Subcutaneous preadipocyte (primary cell): ENCODE results near the gene GGCX. TPM values are rescaled to one million over a fixed set of nuclear protein-coding genes. Genes with fewer than 3 reads are reported as not detected.

Source experiments
- small RNA-seq: library from RNA; depleted of rRNA; stranded (forward); fragments of <200 nt; gene quantifications from one replicate; pipeline ENCODE3, GENCODE V24; 2012
- total RNA-seq: library from RNA; depleted of rRNA; stranded (reverse); fragments of >200 nt; gene quantifications from 2 replicates; pipeline ENCODE4 v1.2.3, GENCODE V29; 2012

GGCX gene
- 24.6 and 38.5 TPM in 2 replicates for total RNA-seq

DNA sequence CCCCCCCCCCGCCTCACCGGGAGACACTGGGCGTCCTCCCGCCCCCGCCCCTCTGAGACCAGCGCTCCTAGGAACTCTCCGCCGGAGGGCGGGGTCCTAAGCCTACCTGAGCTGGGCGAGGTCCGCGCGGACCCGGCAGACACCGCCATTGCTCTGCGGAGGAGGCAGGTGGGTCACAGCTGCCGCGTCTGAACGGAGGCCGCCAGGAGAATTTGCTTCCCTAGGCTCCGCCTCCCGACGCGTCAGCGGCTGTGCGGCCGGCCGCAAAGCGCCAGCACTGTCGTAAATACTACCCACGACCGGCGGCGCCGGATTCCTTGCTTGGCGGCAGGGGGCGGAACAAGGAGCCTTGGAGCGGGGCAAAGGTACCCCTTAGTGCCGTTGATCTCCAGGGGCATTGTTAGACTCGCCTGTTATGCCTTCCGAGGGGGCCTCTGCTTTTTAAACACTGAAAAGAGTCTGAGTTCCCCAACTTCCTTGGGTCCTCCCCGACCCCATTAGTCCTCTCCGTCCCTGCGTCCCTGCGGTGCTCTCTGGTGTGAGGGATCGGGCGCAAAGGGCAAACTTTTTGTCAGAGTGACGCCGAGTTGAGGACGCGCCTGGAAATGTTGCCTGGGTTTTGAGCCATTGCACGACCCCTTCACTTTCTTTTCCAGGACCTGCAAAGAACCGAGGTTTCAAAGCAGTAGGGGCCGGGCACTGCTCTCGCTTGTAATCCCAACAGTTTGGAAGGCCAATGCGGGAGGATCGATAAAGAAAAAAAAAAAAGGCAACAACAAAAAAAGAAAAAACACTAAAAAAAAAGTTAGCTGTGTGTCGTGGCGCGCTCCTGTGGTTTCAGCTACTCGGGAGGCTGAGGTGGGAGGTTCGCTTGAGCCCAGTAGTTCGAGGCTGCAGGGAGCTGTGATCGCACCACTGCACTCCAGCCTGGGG lies at the start of gene GGCX:
Gene GGCX, minus strand, starts transcription at position 214 of the 933 bp plus-strand sequence. Its CDS starts 65 bp downstream, at position 149.

DNA sequence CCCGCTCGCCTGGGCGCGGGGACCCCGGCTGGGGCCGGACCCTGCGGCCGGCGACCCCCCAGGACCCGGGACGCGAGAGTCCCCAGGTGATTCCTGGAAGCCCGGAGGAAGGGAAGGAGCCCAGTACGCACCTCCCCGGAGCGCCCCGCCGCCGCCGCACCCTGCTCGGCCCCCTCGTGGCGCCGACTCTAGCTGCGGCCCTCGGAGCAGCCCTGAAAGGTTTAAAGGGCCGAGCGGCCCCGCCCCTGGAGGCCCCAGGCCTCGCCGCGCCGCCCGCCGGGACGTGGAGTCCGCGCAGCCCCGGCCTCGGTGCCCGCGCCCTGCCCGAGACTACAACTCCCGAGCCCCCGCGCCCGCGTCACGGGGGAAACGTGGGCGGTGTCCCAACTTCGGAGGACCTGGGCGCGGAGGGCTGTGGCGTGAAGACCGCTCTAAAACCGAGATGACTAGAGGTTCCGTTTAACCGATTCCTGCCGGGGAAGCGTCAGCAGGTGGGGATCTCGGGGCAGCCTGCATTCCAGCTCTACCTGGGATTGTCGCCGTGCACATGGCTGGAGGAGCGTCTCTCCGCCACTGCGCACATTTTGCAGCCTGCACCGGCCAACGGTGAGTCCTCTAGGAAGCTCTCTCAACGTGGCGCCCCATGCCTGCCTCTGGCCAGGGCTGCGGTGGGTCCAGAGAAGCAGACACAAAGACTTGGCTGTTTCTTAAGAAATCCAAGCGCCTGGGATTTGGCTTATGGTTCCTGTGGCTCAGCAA lies 41.4 kb upstream of the GGCX start, which contains the start of gene TMEM150A:
Gene TMEM150A, minus strand, starts transcription at position 223 of the 759 bp plus-strand sequence. CDS start 750 bp downstream, outside the sequence.

DNA sequence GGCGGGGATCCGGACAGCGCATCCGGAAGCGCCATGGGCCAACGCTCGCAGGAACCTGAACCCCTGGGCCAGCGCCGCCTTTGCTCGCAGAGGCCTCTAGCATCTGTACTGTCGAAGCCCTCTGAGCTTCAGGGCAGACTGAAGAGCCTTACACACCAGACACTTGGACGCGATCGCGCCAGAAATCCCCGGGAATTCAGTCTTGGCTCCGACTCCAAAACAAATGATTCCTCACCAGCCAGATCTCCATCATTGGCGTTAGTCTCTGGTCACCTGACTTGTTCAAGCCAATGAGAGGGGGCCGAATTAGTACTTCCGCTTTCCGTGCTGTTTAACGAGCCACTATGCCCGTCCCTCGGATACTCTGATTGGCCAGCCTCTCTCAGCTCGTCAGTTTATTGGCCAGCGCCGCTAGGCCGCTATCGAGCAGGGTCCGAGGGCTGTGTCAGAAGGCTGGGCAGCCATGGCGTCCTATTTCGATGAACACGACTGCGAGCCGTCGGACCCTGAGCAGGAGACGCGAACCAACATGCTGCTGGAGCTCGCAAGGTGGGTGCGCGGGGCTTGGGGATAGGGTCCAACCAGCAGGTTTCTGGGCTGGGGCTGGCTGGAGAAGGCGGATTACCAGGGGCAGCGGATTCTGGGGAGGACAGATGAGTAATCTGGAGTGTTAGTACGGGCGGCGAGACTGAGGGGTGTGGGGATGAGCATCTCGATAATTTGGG lies 34.2 kb upstream of the GGCX start, which contains the start of gene RNF181:
Gene RNF181, plus strand, starts transcription at position 445 of the 725 bp plus-strand sequence. Its CDS starts 19 bp downstream, at position 464.

DNA sequence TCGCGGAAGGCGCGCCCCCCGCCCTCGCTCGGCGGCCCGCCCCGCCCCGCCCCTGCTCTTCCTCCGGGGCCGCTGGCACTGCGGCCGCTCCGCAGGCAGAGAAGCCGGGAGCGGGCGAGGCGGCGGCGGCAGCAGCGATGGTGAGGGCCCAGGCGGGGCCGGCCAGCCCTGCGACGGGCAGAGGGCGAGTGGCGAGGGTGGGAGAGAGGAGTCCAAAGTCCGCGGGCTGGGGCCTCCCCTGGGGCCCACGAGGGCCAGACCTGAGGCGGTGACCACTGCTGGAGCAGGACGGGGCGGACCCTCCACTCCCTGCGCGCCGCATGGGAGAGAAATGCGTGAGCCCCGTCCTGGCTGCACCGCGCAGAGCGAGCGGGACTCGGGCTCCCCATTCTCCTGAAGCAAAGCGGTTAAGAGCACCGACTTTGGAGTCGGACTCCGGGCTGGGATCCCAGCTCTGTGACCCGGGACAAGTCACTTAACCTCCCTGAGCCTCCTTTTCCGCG lies 23.1 kb upstream of the GGCX start, which contains the start of gene VAMP5:
Gene VAMP5, plus strand, starts transcription at position 78 of the 503 bp plus-strand sequence. Its CDS starts 60 bp downstream, at position 138.

DNA sequence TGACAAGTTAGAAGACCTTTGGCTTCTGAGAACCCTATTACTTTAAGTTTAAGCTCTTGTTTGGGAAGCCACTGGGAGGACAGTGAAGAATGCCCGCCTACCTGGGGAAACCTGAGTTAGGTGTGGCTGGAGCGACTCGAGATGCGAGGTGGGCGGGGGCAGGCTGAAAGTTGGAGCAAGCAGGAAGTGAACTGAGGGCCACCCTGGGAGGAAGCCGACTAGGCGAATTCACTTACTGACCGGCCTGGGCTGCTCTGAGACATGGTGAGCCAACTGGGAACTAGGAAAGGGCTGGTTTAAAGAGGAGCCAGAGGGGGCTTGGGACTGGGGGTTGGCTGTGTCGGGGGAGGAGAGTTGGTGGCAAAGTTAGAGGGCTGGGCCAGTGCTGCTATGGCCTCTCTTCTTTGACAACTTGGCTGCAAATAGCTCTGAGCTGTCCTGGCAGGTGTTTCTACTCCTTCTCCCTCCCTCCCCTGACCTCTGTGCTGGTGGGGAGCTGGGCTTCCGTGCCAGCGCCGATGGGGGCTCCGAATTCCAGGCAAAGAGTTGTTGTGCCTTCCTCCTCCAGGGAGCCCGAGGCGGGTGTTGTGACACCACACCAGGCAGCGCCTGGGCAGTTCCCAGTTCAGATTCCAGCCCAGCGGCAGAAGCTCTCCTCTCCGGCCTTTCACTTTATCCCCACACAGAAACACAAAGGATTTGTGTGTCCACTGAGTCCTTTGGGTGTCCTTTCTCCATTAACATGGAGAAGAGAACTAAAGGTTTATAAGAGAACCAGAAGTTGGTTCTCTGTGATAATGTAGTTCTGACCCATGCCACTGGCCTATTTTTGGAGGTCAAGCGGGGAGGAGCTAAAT lies 16.3 kb upstream of the GGCX start, which contains the start of gene VAMP8:
Gene VAMP8, plus strand, starts transcription at position 201 of the 857 bp plus-strand sequence. Its CDS starts 61 bp downstream, at position 262.

DNA sequence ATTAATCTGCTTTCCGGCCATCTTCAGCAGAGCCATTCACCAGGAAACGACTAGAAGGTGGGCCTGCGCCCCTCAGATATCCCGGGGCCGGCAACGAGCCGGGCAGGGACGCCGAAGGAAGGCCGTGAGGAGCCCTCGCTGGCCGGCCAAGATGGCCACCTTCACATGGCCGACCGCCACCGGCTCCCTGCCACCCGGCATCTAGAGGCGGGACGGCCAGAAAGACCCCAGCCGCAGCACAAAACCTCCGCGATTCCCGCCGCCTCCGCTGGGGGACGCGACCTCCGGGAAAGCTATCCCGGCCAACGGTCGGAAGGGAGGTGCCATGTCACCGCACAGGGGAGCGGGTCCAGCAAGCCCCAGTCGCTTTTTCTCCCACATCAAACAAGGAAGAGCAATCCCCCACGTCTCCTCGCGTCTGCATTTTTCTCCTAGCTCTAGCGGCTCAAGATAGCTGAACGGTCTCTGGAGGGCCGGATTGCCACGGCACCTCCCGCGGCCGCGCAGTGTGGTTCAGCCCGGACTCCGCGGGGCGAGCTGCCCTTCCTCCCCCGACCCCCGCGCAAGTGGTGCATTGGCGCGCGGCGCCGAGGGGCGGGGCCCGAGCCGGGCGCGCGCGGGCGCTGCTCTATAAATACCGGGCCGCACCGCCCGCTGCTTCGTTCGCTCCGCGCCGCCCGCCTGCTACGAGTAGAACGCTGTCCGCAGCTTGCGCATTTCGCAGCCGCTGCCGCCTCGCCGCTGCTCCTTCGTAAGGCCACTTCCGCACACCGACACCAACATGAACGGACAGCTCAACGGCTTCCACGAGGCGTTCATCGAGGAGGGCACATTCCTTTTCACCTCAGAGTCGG lies 22.6 kb downstream of the GGCX start, which contains the start of gene MAT2A:
Gene MAT2A, plus strand, starts transcription at position 662 of the 854 bp plus-strand sequence. Its CDS starts 120 bp downstream, at position 782.

Small RNAs within 50 kb of the gene (small RNA-seq; reads per million reads assigned to genes)
- gene RN7SL126P = not detected

Other genes starting within 250 kb of the GGCX start
- gene TGOLN2, start 233.5 kb downstream of the GGCX start, total RNA-seq = 72.8 and 78.6 TPM in 2 replicates
- 41.5 and 45.5 TPM in 2 replicates for gene RETSAT, start 207.0 kb downstream of the GGCX start, total RNA-seq
- 12.5 and 15.6 TPM in 2 replicates for gene ELMOD3, start 206.7 kb downstream of the GGCX start, total RNA-seq
- 86.2 and 140 TPM in 2 replicates for gene CAPG, start 151.1 kb downstream of the GGCX start, total RNA-seq
- under 0.01 TPM in 1 of 2 replicates, not detected in the other for gene SH2D6, start 142.8 kb downstream of the GGCX start, total RNA-seq
- 127 and 158 TPM in 2 replicates for gene MAT2A, start 22.3 kb downstream of the GGCX start, total RNA-seq
- 0.59 TPM in 1 of 2 replicates, not detected in the other for gene VAMP8, start 16.1 kb upstream of the GGCX start, total RNA-seq
- gene VAMP5, start 22.9 kb upstream of the GGCX start, total RNA-seq = 16.2 and 25.0 TPM in 2 replicates
- gene RNF181, start 34.3 kb upstream of the GGCX start, total RNA-seq = 105 and 194 TPM in 2 replicates
- 8.6 and 9.6 TPM in 2 replicates for gene TMEM150A, start 41.2 kb upstream of the GGCX start, total RNA-seq
- gene C2orf68, start 50.6 kb upstream of the GGCX start, total RNA-seq = 10.7 and 17.2 TPM in 2 replicates
- gene USP39, start 54.7 kb upstream of the GGCX start, total RNA-seq = 39.7 and 46.7 TPM in 2 replicates
- not detected in 2 replicates for gene SFTPB, start 106.7 kb upstream of the GGCX start, total RNA-seq
- not detected in 2 replicates for gene GNLY, start 132.9 kb upstream of the GGCX start, total RNA-seq
- gene ATOH8, start 192.5 kb upstream of the GGCX start, total RNA-seq = 5.5 and 7.7 TPM in 2 replicates